ENCODE measurements around the gene PDE9A.

DNA sequence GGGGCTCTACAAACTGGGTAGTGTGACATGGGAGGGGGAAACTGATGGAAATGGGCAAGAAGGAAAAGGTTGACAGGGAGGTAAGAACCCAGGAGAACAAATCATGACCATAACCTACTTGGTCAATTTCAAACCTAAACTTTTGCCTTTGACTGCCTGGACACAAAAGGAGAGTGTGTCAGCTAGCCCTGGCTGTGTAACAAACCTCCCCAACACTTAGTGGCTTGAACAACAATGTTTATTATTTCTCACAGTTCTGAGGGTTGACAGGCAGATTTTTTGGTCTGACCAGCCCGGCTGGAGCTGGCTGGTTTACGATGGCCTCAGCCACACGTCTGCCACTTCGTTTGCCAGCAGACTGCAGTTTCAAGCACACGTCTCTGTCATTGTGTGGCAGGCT lies 133.5 kb downstream of the PDE9A start:
- TF ChIP-seq FOXM1 (IDR thresholded peaks at IDR 0.05; ENCODE audit: borderline replicate concordance, low read depth) (no peak), NFIC (IDR thresholded peaks at IDR 0.05) (no peak), TAF1 (IDR thresholded peaks at IDR 0.05; ENCODE audit: low read depth) (no peak), RAD21 (IDR thresholded peaks at IDR 0.05; ENCODE audit: low read depth) (no peak)
- TF ChIP-seq, protein P1, sequence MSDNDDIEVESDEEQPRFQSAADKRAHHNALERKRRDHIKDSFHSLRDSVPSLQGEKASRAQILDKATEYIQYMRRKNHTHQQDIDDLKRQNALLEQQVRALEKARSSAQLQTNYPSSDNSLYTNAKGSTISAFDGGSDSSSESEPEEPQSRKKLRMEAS (IDR thresholded peaks at IDR 0.05) = no peak
- TF ChIP-seq, protein P2, sequence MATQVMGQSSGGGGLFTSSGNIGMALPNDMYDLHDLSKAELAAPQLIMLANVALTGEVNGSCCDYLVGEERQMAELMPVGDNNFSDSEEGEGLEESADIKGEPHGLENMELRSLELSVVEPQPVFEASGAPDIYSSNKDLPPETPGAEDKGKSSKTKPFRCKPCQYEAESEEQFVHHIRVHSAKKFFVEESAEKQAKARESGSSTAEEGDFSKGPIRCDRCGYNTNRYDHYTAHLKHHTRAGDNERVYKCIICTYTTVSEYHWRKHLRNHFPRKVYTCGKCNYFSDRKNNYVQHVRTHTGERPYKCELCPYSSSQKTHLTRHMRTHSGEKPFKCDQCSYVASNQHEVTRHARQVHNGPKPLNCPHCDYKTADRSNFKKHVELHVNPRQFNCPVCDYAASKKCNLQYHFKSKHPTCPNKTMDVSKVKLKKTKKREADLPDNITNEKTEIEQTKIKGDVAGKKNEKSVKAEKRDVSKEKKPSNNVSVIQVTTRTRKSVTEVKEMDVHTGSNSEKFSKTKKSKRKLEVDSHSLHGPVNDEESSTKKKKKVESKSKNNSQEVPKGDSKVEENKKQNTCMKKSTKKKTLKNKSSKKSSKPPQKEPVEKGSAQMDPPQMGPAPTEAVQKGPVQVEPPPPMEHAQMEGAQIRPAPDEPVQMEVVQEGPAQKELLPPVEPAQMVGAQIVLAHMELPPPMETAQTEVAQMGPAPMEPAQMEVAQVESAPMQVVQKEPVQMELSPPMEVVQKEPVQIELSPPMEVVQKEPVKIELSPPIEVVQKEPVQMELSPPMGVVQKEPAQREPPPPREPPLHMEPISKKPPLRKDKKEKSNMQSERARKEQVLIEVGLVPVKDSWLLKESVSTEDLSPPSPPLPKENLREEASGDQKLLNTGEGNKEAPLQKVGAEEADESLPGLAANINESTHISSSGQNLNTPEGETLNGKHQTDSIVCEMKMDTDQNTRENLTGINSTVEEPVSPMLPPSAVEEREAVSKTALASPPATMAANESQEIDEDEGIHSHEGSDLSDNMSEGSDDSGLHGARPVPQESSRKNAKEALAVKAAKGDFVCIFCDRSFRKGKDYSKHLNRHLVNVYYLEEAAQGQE (IDR thresholded peaks at IDR 0.05; ENCODE audit: low read depth) = no peak
- TF ChIP-seq, protein P3, sequence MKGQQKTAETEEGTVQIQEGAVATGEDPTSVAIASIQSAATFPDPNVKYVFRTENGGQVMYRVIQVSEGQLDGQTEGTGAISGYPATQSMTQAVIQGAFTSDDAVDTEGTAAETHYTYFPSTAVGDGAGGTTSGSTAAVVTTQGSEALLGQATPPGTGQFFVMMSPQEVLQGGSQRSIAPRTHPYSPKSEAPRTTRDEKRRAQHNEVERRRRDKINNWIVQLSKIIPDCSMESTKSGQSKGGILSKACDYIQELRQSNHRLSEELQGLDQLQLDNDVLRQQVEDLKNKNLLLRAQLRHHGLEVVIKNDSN (IDR thresholded peaks at IDR 0.05) = no peak

Data from Ishikawa (cell line).